Psoas muscle (tissue), 8 donors: ENCODE data around the gene MTMR10. TPM values are rescaled to one million over a fixed set of nuclear protein-coding genes. Genes with fewer than 3 reads are reported as not detected.
A peak's percentile ranks its signal among the peaks of the same experiment; 100 is the strongest.

ENCODE experiments used
- ATAC-seq, 4 donors: fragments of 200-7000 bp; cut with Tn5 transposase; one replicate each; pipeline ENCODE4 v1.9.1; 2020; ENCODE audit warnings: moderate library complexity in 3 of 4, mild to moderate bottlenecking in 2 of 4
- DNase-seq, 2 donors: peaks; one replicate each; pipeline ENCODE4 v3.0.0-alpha.2; 2020
- H3K27ac ChIP-seq: fragments of 200-600 bp; one replicate; pipeline ENCODE4 v1.8.0; 2022
- H3K27me3 ChIP-seq, 3 donors: fragments of 200-600 bp in 1 of 3; one replicate each; pipeline versions ENCODE4 v1.6.1 to v1.8.0; 2013 to 2022; ENCODE audit warnings: low read length in 2 of 3, mild to moderate bottlenecking in 2 of 3, moderate library complexity in 1 of 3; ENCODE audit not compliant: insufficient read depth in 3 of 3
- H3K36me3 ChIP-seq, 2 donors: fragments of 200-600 bp in 1 of 2; one replicate each; pipeline versions ENCODE4 v1.6.1 to v1.8.0; 2013 to 2022; ENCODE audit warnings: low read depth in 1 of 2, mild to moderate bottlenecking in 1 of 2, moderate library complexity in 1 of 2; ENCODE audit not compliant: insufficient read depth in 1 of 2
- H3K4me1 ChIP-seq: fragments of 200-600 bp; one replicate; pipeline ENCODE4 v1.8.0; 2022
- H3K4me3 ChIP-seq: fragments of 200-600 bp; one replicate; pipeline ENCODE4 v1.8.0; 2022; ENCODE audit warnings: mild to moderate bottlenecking
- H3K9me3 ChIP-seq: fragments of 200-600 bp; one replicate; pipeline ENCODE4 v1.8.0; 2022
- CTCF ChIP-seq: fragments of 200-600 bp; IDR thresholded peaks from one replicate; pipeline ENCODE4 v1.8.0; 2022; ENCODE audit warnings: antibody characterized with exemption
- WGBS, 3 donors: extraction: QIAGEN DNeasy Blood & Tissue Kit; methylation state at CpG; one replicate each; pipeline versions ENCODE4 v1.1.6 to v1.1.7; 2013; 5-methylcytosine and 5-hydroxymethylcytosine counted together
- intact Hi-C, 2 donors: fragments of 100-400 bp; cut with DNase I; formaldehyde crosslinking; loops; one replicate each; pipeline versions ENCODE4 v1.11.0 to v1.14.2; 2022
- polyA plus RNA-seq, 3 donors: library from polyadenylated mRNA; stranded (reverse); fragments of 200-250 nt; gene quantifications; one replicate each; pipeline ENCODE4 v1.2.3, GENCODE V29; 2013
- total RNA-seq, 4 donors: library from RNA; stranded (reverse); fragmentation: NEBNext Ultra II Directional in 2 of 4; extraction: Animal tissue kit (Norgen Biotek cat#: 25700) in 2 of 4; gene quantifications; one replicate each; pipeline versions ENCODE4 v1.2.1 to v1.2.4, GENCODE V29; 2021 to 2023
- donor health status: healthy with polysubstance abuse.
- donor health status: DM: no; HTN: no; CAD: no; lungs with moderate emphysema.
- donor health status: Bipolar disorder and iron deficiency.
- donor health status: healthy.
- donor health status: DM: yes; HTN: yes; CAD: no.
- donor health status: DM: no; HTN: no; CAD: no.
- donor health status: DM: no; HTN: no; CAD: no.
- donor health status: DM: yes; HTN: yes; CAD: no.

MTMR10 gene
- total and polyA plus RNA-seq, 7 donors = 15.0 to 52.3 (median 28.0) TPM

GRCh38 chr15:30928076-30928475 lies 63.4 kb downstream of the MTMR10 start:
- intact Hi-C loops = no loop called here
- DNase-seq (no peak), ATAC-seq (no peak)
- Histone ChIP-seq H3K4me3 (no peak overlapping the region), H3K27me3 (no peaks in the 10 kb centered on the region), H3K4me1 (peaks cover 17% of the 10 kb centered on the region), H3K36me3 (peaks cover 5 to 76% of the 10 kb centered on the region in 2 donors), H3K27ac (no peak overlapping the region), H3K9me3 (no peaks in the 10 kb centered on the region)
- TF ChIP-seq CTCF = no peak
- 82 to 86% (median 83%) methylated on average over 5 of the region's 5 CpGs for WGBS, 3 donors

GRCh38 chr15:30927148-30927761 lies 64.2 kb downstream of the MTMR10 start:
- DNase-seq (no peak), ATAC-seq (no peak)
- H3K27me3 ChIP-seq = no peaks in the 10 kb centered on the region
- no peak for TF ChIP-seq CTCF
- peaks cover 5 to 82% of the 10 kb centered on the region in 2 donors for H3K36me3 ChIP-seq
- no peak overlapping the region for H3K4me3 ChIP-seq
- 81 to 87% (median 86%) methylated on average over 7 of the region's 7 CpGs for WGBS, 3 donors
- no peaks in the 10 kb centered on the region for H3K9me3 ChIP-seq
- intact Hi-C loops = no loop called here
- peaks cover 25% of the 10 kb centered on the region for H3K4me1 ChIP-seq
- no peak overlapping the region for H3K27ac ChIP-seq

- DNase-seq = no peak
- H3K27me3 ChIP-seq = no peaks in the 10 kb centered on the region
- ATAC-seq = no peak
- H3K27ac ChIP-seq = no peak overlapping the region
- peaks cover 5 to 83% of the 10 kb centered on the region in 2 donors for H3K36me3 ChIP-seq
- WGBS, 3 donors = 94 to 96% (median 95%) methylated on average over 8 of the region's 8 CpGs
- no peak overlapping the region for H3K4me3 ChIP-seq
- no peaks in the 10 kb centered on the region for H3K9me3 ChIP-seq
- TF ChIP-seq CTCF = no peak
- H3K4me1 ChIP-seq = peaks cover 36% of the 10 kb centered on the region
- intact Hi-C loops = no loop called here
These were observed 65.3 kb downstream of the MTMR10 start for GRCh38 chr15:30926161-30926560.

DNA sequence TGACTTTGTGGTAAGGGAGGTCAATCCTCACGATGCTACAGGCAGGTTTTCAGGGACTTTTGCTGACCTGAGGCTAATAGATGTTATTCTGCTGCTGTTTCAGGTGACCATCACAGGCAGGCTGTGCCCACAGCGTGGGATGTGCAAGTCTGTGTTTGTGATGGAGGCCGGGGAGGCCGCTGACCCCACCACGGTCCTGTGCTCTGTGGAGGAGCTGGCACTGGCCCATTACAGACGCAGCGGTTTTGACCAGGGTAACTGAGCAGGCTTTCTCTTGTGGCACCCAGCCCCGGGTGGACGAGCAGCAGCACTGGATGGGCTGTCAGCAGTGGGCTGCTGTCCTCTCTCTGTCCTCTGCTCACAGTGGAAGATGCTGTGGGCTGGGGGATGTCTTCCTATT lies 65.7 kb downstream of the MTMR10 start:
- TF ChIP-seq CTCF = no peak
- H3K27me3 ChIP-seq = no peaks in the 10 kb centered on the region
- peak overlapping the region; percentile 12 for H3K27ac ChIP-seq
- WGBS, 3 donors = 84 to 93% (median 88%) methylated on average over 9 of the region's 9 CpGs
- peaks cover 5 to 83% of the 10 kb centered on the region in 2 donors for H3K36me3 ChIP-seq
- no peak overlapping the region for H3K4me3 ChIP-seq
- intact Hi-C loops = no loop called here
- no peaks in the 10 kb centered on the region for H3K9me3 ChIP-seq
- DNase-seq (no peak), ATAC-seq (no peak)
- H3K4me1 ChIP-seq = peaks cover 41% of the 10 kb centered on the region

GRCh38 chr15:30924353-30924752 lies 67.1 kb downstream of the MTMR10 start:
- Histone ChIP-seq H3K36me3 (peaks cover 5 to 88% of the 10 kb centered on the region in 2 donors), H3K27ac (peak overlapping the region; percentile 24), H3K9me3 (no peaks in the 10 kb centered on the region), H3K4me1 (peaks cover 50% of the 10 kb centered on the region), H3K27me3 (no peaks in the 10 kb centered on the region), H3K4me3 (no peak overlapping the region)
- TF ChIP-seq CTCF = no peak
- ATAC-seq (no peak), DNase-seq (no peak)
- intact Hi-C loops = loop anchor here in 1 of 2 donors (5.0 kb wide), 1 partner anchor 38 kb away; no protein-coding TSS in a partner anchor
- WGBS, 3 donors = 79 to 85% (median 83%) methylated on average over 5 of the region's 5 CpGs
